Immature natural killer cell (primary cell): ENCODE data around the gene SLC25A24. TPM values are rescaled to one million over a fixed set of nuclear protein-coding genes. Genes with fewer than 3 reads are reported as not detected.
"Not testable (repeated sequence)": the region's sequence is repeated elsewhere in the genome, so short reads cannot be mapped to it uniquely, and the experiment has no call there.

Experiments
- DNase-seq, 3 donors: peaks; one replicate each; pipeline ENCODE4 v3.0.0; 2022; ENCODE audit warnings: mixed read lengths in 1 of 3
- H3K27ac Mint-ChIP-seq, 6 donors: one replicate each; pipeline ENCODE4 v1.8.0; 2020; ENCODE audit warnings: mixed read lengths in 6 of 6, mild to moderate bottlenecking in 5 of 6, inconsistent platforms in 4 of 6, moderate library complexity in 3 of 6
- H3K27me3 Mint-ChIP-seq, 3 donors: one replicate each; pipeline ENCODE4 v1.8.0; 2020 to 2021; ENCODE audit warnings: low read depth in 3 of 3, mild to moderate bottlenecking in 3 of 3, mixed read lengths in 3 of 3, moderate library complexity in 3 of 3, inconsistent platforms in 1 of 3
- H3K36me3 Mint-ChIP-seq, 3 donors: one replicate each; pipeline ENCODE4 v1.8.0; 2020; ENCODE audit warnings: mixed read lengths in 3 of 3, inconsistent platforms in 2 of 3, mild to moderate bottlenecking in 2 of 3
- H3K4me1 Mint-ChIP-seq, 2 donors: one replicate each; pipeline ENCODE4 v1.8.0; 2020; ENCODE audit warnings: inconsistent platforms in 2 of 2, mild to moderate bottlenecking in 2 of 2, mixed read lengths in 2 of 2, moderate library complexity in 1 of 2
- H3K4me3 Mint-ChIP-seq, 5 donors: one replicate each; pipeline ENCODE4 v1.8.0; 2020; ENCODE audit warnings: mild to moderate bottlenecking in 5 of 5, mixed read lengths in 5 of 5, inconsistent platforms in 3 of 5, moderate library complexity in 3 of 5
- H3K9me3 Mint-ChIP-seq, 6 donors: one replicate each; pipeline ENCODE4 v1.8.0; 2020; ENCODE audit warnings: mild to moderate bottlenecking in 6 of 6, mixed read lengths in 6 of 6, inconsistent platforms in 4 of 6, moderate library complexity in 3 of 6
- polyA plus RNA-seq, 3 donors: library from polyadenylated mRNA; unstranded; fragments of 300-500 nt; fragmentation: Illumina TruSeq; gene quantifications; one replicate each; pipeline ENCODE4 v1.2.3, GENCODE V29; 2021

The SLC25A24 gene
- polyA plus RNA-seq, 3 donors from 2014 or later, result 4.7 to 10.8 (median 10.6) TPM

DNA sequence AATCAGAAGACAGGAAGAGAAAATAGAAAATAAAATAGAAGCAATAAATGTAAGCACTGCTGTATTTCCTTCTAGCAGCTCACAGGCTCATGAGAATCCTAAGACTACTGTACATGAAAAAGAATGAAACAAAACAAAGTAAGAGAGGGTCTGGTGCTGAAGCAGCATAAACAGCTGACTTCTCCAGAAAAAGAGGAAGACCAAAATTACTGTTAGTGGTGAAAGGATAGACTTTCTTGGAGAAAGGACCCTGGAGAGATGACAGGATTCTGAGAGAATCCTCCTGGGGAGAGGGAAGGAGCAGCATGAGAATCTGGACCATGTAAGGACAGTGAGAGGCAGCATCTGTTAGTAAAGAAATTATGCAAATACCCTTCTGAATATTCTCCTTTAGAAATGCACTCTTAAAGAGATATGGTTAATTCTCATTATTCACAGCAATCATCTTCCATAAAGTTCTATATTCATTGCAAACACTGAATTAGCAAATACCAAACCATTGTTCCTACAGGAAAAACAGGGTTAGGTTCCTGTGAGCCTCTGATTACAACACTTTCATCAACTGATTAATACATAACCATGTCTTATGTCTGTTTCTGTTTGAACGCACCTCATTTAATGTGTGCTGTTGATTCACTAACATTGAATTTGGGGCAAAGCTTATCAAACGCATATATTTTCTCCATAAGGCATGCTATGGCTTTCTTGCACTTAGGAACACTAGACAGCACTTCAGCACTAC is 17.0 kb downstream of the SLC25A24 start:
- peaks cover 0 to 3% (median 0%) of the 10 kb centered on the region in 3 donors for H3K27me3 Mint-ChIP-seq
- H3K27ac Mint-ChIP-seq, result no peak overlapping the region

DNA sequence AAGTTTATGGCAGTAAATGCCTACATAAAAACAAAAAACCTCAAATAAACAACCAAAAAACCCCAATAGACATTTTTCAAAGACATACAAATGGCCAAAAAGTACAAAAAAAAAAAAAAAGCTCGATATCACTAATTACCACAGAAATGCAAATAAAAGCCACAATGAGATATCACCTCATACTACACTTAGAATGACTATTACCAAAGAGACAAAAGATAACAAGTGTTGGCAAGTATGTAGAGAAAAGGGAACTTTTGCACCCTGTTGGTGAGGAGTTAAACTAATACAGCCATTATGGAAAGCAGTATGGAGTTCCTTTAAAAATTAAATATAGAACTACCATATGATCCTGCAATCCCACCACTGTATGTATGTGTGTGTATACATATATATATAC is 21.1 kb downstream of the SLC25A24 start:
- H3K36me3 Mint-ChIP-seq, result peaks cover 50 to 67% (median 50%) of the 10 kb centered on the region in 3 donors

More for the DNA sequence above, 17.0 kb downstream of the SLC25A24 start:
- no peak overlapping the region for H3K4me3 Mint-ChIP-seq
- peaks cover 0 to 4% of the 10 kb centered on the region in 2 donors for H3K4me1 Mint-ChIP-seq
- peaks cover 36 to 42% (median 42%) of the 10 kb centered on the region in 3 donors for H3K36me3 Mint-ChIP-seq
- DNase-seq, result no peak
- peaks cover 0 to 2% (median 0%) of the 10 kb centered on the region in 6 donors for H3K9me3 Mint-ChIP-seq

DNA sequence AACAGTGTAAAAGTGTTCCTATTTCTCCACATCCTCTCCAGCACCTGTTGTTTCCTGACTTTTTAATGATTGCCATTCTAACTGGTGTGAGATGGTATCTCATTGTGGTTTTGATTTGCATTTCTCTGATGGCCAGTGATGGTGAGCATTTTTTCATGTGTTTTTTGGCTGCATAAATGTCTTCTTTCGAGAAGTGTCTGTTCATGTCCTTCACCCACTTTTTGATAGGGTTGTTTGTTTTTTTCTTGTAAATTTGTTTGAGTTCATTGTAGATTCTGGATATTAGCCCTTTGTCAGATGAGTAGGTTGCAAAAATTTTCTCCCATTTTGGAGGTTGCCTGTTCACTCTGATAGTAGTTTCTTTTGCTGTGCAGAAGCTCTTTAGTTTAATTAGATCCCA is 37.7 kb downstream of the SLC25A24 start:
- H3K9me3 Mint-ChIP-seq, H3K27ac Mint-ChIP-seq, H3K4me3 Mint-ChIP-seq, H3K4me1 Mint-ChIP-seq, H3K27me3 Mint-ChIP-seq, DNase-seq: not testable (repeated sequence)
- peaks cover 3 to 14% (median 9%) of the 10 kb centered on the region in 3 donors for H3K36me3 Mint-ChIP-seq

More for the DNA sequence above, 21.1 kb downstream of the SLC25A24 start:
- H3K4me1 Mint-ChIP-seq, result peaks cover 7 to 13% of the 10 kb centered on the region in 2 donors
- no peak for DNase-seq
- peaks cover 0 to 3% (median 2%) of the 10 kb centered on the region in 3 donors for H3K27me3 Mint-ChIP-seq
- H3K9me3 Mint-ChIP-seq, result peaks cover 0 to 2% (median 0%) of the 10 kb centered on the region in 6 donors
- H3K4me3 Mint-ChIP-seq, result no peak overlapping the region
- H3K27ac Mint-ChIP-seq, result no peak overlapping the region

DNA sequence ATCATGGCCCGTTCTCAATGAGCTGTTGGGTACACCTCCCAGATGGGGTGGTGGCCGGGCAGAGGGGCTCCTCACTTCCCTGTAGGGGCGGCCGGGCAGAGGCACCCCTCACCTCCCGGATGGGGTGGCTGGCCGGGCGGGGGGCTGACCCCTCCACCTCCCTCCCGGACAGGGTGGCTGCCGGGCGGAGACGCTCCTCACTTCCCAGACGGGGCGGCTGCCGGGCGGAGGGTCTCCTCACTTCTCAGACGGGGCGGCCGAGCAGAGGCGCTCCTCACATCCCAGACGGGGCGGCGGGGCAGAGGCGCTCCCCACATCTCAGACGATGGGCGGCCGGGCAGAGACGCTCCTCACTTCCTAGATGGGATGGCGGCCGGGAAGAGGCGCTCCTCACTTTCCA is 40.2 kb downstream of the SLC25A24 start:
- peaks cover 5 to 19% (median 9%) of the 10 kb centered on the region in 3 donors for H3K36me3 Mint-ChIP-seq
- not testable (repeated sequence) for DNase-seq, H3K4me1 Mint-ChIP-seq, H3K27me3 Mint-ChIP-seq, H3K9me3 Mint-ChIP-seq, H3K4me3 Mint-ChIP-seq, H3K27ac Mint-ChIP-seq

DNA sequence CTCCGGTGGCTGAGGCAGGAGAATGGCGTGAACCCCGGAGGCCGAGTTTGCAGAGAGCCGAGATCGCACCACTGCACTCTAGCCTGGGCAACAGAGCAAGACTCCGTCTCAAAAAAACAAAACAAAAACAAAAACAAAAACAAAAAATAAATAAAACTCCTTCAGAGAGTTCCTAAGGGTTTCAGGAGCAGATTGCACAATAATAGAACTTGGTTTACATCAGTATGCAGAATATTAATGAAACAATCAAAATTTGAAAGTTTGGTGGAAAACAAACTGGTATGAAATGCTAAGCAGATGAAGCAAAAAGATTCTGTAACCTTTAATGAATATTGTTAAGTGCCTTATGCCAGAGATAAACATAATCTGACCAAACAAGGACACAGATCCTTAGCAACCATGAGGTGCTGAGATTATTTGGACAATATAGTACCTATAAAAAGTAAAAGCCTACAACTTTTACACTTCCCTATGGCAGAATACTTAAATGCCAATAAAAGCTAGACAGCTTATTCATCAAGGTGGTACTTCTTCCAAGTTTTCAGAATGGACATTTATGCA is 41.2 kb downstream of the SLC25A24 start:
- Mint-ChIP-seq H3K27me3 (no peaks in the 10 kb centered on the region), H3K4me1 (no peaks in the 10 kb centered on the region), H3K27ac (no peak overlapping the region)

DNA sequence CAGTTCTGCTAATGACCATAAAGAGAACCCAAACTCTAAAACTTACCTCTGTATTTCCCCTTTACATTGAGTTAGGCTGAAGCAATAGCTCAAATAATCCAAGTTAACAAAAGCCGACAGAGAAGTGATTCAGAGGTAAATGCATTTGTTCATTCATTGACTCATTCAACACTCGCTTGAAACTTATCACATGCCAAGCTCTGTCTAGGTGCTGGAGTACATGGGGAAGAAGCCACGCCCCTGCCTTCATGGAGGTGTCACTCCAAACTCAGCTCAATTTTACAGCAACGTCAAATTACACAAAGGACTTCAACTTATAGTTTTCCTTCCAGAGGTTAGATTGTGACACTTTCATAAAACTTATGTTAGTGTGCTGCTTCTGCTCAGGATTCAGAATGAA is 45.8 kb downstream of the SLC25A24 start:
- no peak for DNase-seq
- Mint-ChIP-seq H3K36me3 (peaks cover 9 to 22% (median 11%) of the 10 kb centered on the region in 3 donors), H3K4me1 (no peaks in the 10 kb centered on the region), H3K4me3 (no peak overlapping the region), H3K27me3 (no peaks in the 10 kb centered on the region), H3K9me3 (no peaks in the 10 kb centered on the region), H3K27ac (no peak overlapping the region)

More for the DNA sequence above, 41.2 kb downstream of the SLC25A24 start:
- no peak overlapping the region for H3K4me3 Mint-ChIP-seq
- H3K9me3 Mint-ChIP-seq, result no peaks in the 10 kb centered on the region
- no peak for DNase-seq
- H3K36me3 Mint-ChIP-seq, result peaks cover 5 to 26% (median 9%) of the 10 kb centered on the region in 3 donors

DNA sequence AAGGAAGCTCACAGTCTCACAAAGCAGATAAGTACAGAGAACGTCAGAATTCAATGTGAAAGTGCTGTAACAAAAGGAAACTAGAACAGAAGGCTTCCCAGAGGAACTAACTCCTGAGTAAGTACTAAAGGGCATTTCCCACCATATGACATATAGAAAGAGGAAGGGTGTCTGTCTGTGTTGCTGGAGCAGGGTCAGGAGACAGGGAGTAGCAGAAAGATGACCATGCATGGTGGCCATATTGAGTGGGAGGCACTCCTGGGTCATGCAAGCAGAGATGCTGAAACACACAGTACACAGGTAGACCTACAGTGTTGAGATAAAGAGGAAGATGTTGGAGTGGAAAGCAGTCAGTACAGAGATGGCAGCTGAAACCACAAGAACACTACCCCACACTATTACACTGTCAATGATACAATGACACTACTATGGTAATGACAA is 47.3 kb downstream of the SLC25A24 start:
- H3K9me3 Mint-ChIP-seq, result no peaks in the 10 kb centered on the region

DNA sequence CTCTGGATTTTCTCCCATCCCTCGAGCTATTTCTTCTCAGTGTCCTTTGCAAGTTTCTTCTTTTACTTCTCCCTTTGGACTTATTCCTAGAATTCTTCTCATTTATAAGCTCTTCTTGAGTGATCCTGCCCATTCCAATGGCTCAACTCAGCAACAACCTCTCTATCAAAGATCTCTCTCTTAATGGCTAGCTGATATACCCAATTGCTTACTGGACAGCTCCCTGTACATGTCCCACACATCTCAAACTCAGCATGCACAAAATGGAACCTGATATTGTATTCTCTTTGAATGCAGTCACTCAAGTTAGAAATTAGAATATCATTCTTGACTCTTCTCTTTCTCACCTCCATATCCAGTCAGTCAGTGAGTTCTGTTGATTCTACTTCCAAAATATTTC is 48.6 kb downstream of the SLC25A24 start:
- H3K4me1 Mint-ChIP-seq, result no peaks in the 10 kb centered on the region
- H3K27me3 Mint-ChIP-seq, result no peaks in the 10 kb centered on the region
- peaks cover 22 to 32% (median 25%) of the 10 kb centered on the region in 3 donors for H3K36me3 Mint-ChIP-seq
- no peak for DNase-seq
- H3K4me3 Mint-ChIP-seq, result no peak overlapping the region
- H3K9me3 Mint-ChIP-seq, result peaks cover 0 to 2% (median 0%) of the 10 kb centered on the region in 6 donors
- H3K27ac Mint-ChIP-seq, result no peak overlapping the region

More for the DNA sequence above, 47.3 kb downstream of the SLC25A24 start:
- Mint-ChIP-seq H3K36me3 (peaks cover 13 to 30% (median 16%) of the 10 kb centered on the region in 3 donors), H3K4me3 (no peak overlapping the region), H3K27ac (no peak overlapping the region), H3K4me1 (no peaks in the 10 kb centered on the region), H3K27me3 (no peaks in the 10 kb centered on the region)
- no peak for DNase-seq

DNA sequence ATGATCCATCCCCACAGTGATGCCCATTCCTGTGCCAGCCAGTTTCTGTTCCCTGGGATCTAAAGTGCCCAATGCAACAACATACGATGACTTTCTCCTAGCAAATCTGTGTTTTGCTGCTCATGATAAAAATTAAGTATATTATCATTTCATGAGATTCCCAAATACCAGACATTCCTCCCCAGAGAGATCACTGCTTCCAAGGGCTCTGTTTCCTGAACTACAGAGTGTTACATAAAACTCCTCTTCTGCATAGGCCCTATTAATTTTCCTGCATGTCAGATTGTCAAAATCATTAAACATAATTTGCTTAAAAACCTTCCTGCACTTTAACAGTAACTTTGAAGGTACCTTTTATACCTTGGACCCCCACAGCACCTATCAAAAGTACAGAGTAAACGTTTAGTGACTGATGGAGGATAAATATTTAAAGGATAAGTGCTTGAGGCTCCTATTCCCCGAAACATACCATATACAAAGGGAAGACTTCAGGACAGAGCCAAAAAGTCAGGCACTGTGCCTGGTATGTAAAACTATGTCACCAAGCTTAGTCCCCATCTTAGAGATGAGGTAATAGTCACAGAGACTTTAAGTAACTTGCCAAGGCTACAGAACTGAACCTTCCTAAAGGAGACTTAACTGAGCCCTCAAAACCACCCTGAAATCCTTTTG is 50.2 kb downstream of the SLC25A24 start:
- Mint-ChIP-seq H3K27me3 (no peaks in the 10 kb centered on the region), H3K4me1 (no peaks in the 10 kb centered on the region), H3K36me3 (peaks cover 22 to 43% (median 41%) of the 10 kb centered on the region in 3 donors), H3K4me3 (no peak overlapping the region), H3K9me3 (peaks cover 0 to 2% (median 0%) of the 10 kb centered on the region in 6 donors), H3K27ac (no peak overlapping the region)
- DNase-seq, result no peak

DNA sequence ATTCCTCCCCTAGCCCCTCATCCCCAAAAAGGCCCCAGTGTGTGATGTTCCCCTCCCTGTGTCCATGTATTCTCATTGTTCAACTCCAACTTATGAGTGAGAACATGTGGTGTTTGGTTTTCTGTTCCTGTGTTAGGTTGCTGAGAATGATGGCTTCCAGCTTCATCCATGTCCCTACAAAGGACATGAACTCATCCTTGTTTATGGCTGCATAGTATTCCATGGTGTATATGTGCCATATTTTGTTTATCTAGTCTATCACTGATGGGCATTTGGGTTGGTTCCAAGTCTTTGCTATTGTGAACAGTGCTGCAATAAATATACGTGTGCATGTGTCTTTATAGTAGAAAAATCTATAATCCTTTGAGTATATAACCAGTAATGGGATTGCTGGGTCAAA is 55.6 kb downstream of the SLC25A24 start:
- not testable (repeated sequence) for H3K27ac Mint-ChIP-seq, H3K9me3 Mint-ChIP-seq, H3K4me1 Mint-ChIP-seq, H3K4me3 Mint-ChIP-seq, DNase-seq, H3K27me3 Mint-ChIP-seq
- peaks cover 36 to 70% (median 60%) of the 10 kb centered on the region in 3 donors for H3K36me3 Mint-ChIP-seq

DNA sequence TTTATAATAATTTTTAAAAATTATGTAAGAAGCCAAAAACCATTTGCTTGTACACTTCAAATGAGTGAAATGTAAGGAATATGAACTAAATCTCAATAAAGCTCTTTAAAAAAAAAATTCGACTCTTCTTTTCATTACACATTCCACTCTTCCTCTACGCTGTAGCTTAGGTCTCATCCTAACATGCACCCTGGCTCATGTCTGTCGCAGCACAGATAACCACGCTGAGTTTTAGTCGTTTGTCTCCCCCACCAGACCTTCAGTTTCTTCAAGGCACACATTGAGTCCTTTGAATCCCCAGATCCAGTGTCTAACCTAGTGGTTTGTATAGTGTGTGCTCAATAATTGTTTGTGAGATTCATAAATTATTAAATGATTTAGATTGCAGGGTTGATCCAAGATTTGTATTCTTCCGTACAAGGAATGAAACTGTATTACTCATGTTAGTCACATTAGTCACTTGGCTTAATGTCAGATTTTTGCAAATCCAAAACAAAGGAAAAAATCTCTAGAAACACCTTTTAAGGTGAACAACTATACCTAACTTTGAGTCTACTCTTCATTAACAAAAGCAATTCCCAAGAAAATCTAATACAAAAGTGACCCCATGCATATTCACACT is 57.3 kb downstream of the SLC25A24 start:
- no peaks in the 10 kb centered on the region for H3K4me1 Mint-ChIP-seq
- peaks cover 0 to 3% (median 0%) of the 10 kb centered on the region in 3 donors for H3K27me3 Mint-ChIP-seq
- no peak for DNase-seq
- H3K9me3 Mint-ChIP-seq, result peaks cover 0 to 2% (median 0%) of the 10 kb centered on the region in 6 donors
- H3K27ac Mint-ChIP-seq, result no peak overlapping the region
- H3K36me3 Mint-ChIP-seq, result peaks cover 36 to 70% (median 65%) of the 10 kb centered on the region in 3 donors
- H3K4me3 Mint-ChIP-seq, result no peak overlapping the region

DNA sequence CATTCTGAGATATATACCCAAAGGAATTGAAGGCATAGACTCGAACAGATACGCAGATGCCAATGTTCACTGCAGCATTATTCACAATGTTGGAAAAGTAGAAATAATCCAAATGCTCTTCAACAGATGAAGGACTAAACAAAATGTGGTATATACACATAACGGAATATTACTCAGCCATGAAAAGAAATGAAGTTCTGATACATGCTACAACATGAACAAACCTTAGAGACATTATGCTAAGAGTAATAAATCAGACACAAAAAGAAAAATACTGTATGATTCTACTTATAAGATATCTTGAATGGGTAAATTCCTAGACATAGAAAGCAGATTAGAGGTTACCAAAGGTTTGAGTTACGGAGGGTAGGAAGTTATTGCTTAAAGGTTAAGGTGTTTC is 57.9 kb downstream of the SLC25A24 start:
- peaks cover 0 to 4% (median 0%) of the 10 kb centered on the region in 3 donors for H3K27me3 Mint-ChIP-seq
- no peak overlapping the region for H3K27ac Mint-ChIP-seq
- H3K9me3 Mint-ChIP-seq, result no peaks in the 10 kb centered on the region
- no peak overlapping the region for H3K4me3 Mint-ChIP-seq
- no peak for DNase-seq
- H3K36me3 Mint-ChIP-seq, result peaks cover 33 to 68% (median 61%) of the 10 kb centered on the region in 3 donors
- H3K4me1 Mint-ChIP-seq, result no peaks in the 10 kb centered on the region

DNA sequence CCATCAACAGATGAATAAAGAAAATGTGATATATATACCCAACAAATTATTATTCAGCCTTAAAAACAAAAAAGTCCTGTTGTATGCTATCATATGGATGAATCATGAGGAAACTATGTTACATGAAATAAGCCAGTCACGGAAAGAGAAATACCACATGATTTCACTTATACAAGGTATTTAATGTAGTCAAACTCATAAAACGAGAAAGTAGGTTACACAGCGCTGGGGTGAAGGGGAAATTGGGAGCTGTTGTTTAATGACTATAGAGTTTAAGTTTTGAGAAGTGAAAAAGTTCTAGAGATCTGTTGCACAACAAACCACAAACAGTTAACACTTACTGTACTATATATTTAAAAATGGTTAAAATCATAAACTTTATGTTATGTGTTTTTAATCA is 58.5 kb downstream of the SLC25A24 start:
- H3K36me3 Mint-ChIP-seq, result peaks cover 26 to 67% (median 58%) of the 10 kb centered on the region in 3 donors
- H3K27me3 Mint-ChIP-seq, result peaks cover 0 to 4% (median 0%) of the 10 kb centered on the region in 3 donors
- H3K4me3 Mint-ChIP-seq, result no peak overlapping the region
- H3K27ac Mint-ChIP-seq, result no peak overlapping the region
- no peaks in the 10 kb centered on the region for H3K9me3 Mint-ChIP-seq
- DNase-seq, result no peak
- no peaks in the 10 kb centered on the region for H3K4me1 Mint-ChIP-seq
